ENCODE data around the gene PXN.
"Not testable (repeated sequence)": the region's sequence is repeated elsewhere in the genome, so short reads cannot be mapped to it uniquely, and the experiment has no call there.

The PXN gene

GRCh38 chr12:120262852-120263747 lies 2.4 kb downstream of the PXN start:
- no peak for DNase-seq (ENCODE audit: low spot score)

- no peak for DNase-seq (ENCODE audit: low spot score)
Measured at GRCh38 chr12:120261951-120262851, 3.3 kb downstream of the PXN start.

GRCh38 chr12:120260607-120261006 lies 4.9 kb downstream of the PXN start:
- no peak for DNase-seq (ENCODE audit: low spot score)

GRCh38 chr12:120259418-120260202 lies 5.9 kb downstream of the PXN start:
- DNase-seq (ENCODE audit: low spot score), result no peak

- DNase-seq (ENCODE audit: low spot score), result no peak
Measured at GRCh38 chr12:120258323-120258896, 7.1 kb downstream of the PXN start.

- no peak for DNase-seq (ENCODE audit: low spot score)
Measured at GRCh38 chr12:120257041-120257821, 8.3 kb downstream of the PXN start.

- DNase-seq (ENCODE audit: low spot score), result no peak
Measured at GRCh38 chr12:120254809-120255208, 10.7 kb downstream of the PXN start.

- not testable (repeated sequence) for DNase-seq (ENCODE audit: low spot score)
Measured at GRCh38 chr12:120253313-120253712, 12.2 kb downstream of the PXN start.

- no peak for DNase-seq (ENCODE audit: low spot score)
Measured at GRCh38 chr12:120252071-120252906, 13.2 kb downstream of the PXN start.

GRCh38 chr12:120251364-120252070 lies 14.0 kb downstream of the PXN start:
- DNase-seq (ENCODE audit: low spot score), result not testable (repeated sequence)

GRCh38 chr12:120249875-120250795 lies 15.4 kb downstream of the PXN start:
- DNase-seq (ENCODE audit: low spot score), result no peak

- DNase-seq (ENCODE audit: low spot score), result no peak
Measured at GRCh38 chr12:120249266-120249874, 16.2 kb downstream of the PXN start.

- no peak for DNase-seq (ENCODE audit: low spot score)
Measured at GRCh38 chr12:120247621-120248030, 17.9 kb downstream of the PXN start.

GRCh38 chr12:120247183-120247582 lies 18.3 kb downstream of the PXN start:
- no peak for DNase-seq (ENCODE audit: low spot score)

- not testable (repeated sequence) for DNase-seq (ENCODE audit: low spot score)
Measured at GRCh38 chr12:120246705-120247104, 18.8 kb downstream of the PXN start.

- no peak for DNase-seq (ENCODE audit: low spot score)
Measured at GRCh38 chr12:120242971-120243699, 22.4 kb downstream of the PXN start.

GRCh38 chr12:120242275-120242799 lies 23.2 kb downstream of the PXN start:
- no peak for DNase-seq (ENCODE audit: low spot score)

All from germinal center (tissue), 1 donor.